Mesothelial cell of epicardium (in vitro differentiated cells): ENCODE results near the gene ACOXL. TPM values are rescaled to one million over a fixed set of nuclear protein-coding genes. Genes with fewer than 3 reads are reported as not detected.

Source experiments
- DNase-seq, 2 experiments: peaks; one replicate each; pipeline ENCODE4 v3.0.0; 2021; ENCODE audit warnings: low spot score in 2 of 2; ENCODE audit not compliant: unreplicated experiment in 2 of 2
- H3K27ac Mint-ChIP-seq: 2 replicates; pipeline ENCODE4 v1.8.0; 2021; ENCODE audit warnings: mixed read lengths
- H3K27me3 Mint-ChIP-seq: 2 replicates; pipeline ENCODE4 v1.8.0; 2021; ENCODE audit warnings: low read depth, mixed read lengths
- H3K36me3 Mint-ChIP-seq: 2 replicates; pipeline ENCODE4 v1.8.0; 2021; ENCODE audit warnings: mixed read lengths
- H3K4me1 Mint-ChIP-seq: 2 replicates; pipeline ENCODE4 v1.8.0; 2021; ENCODE audit warnings: mixed read lengths
- H3K4me3 Mint-ChIP-seq: 2 replicates; pipeline ENCODE4 v1.8.0; 2021; ENCODE audit warnings: mild to moderate bottlenecking, moderate library complexity, mixed read lengths
- H3K9me3 Mint-ChIP-seq: 2 replicates; pipeline ENCODE4 v1.8.0; 2021; ENCODE audit warnings: mixed read lengths
- CTCF ChIP-seq: fragments of 200-600 bp; sonication (generic); IDR thresholded peaks from one replicate; pipeline ENCODE4 v1.5.0; 2021; ENCODE audit warnings: antibody characterized with exemption; ENCODE audit not compliant: unreplicated experiment
- total RNA-seq: library from RNA; stranded (reverse); gene quantifications from 3 replicates; pipeline ENCODE4 v1.2.1, GENCODE V29; 2021

The ACOXL gene
- total RNA-seq, 1 donor from 2014 or later, result 0.20 TPM

DNA sequence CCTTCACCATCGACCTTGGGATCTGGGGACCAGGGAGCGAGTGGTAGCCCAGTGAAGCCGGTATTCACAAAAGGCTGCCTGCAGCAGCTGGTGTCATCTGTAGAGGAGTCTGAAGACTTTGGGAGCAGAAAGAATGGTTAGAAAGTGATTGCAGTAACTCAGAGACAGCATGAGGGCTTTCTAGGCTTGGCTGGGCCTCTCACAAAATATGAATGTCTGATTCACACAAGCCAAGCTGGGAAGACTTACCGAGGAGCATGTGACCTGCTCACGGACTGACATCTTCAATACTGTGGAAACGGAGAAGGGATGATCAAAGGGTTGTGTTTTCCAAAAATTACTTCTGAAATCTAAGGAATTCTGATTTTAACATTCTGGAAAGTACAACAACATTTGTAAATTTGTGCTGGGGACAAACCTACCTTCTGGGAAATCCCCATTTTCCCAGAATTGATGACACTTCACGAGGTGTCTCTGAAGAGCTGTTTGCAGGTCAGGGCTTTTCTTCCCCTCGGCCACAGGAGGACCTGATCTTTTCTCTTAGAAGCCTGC lies 111.7 kb downstream of the ACOXL start:
- H3K27ac Mint-ChIP-seq, result no peak overlapping the region
- no peak for TF ChIP-seq CTCF
- no peaks in the 10 kb centered on the region for H3K36me3 Mint-ChIP-seq
- no peaks in the 10 kb centered on the region for H3K9me3 Mint-ChIP-seq
- peaks cover 20% of the 10 kb centered on the region for H3K4me1 Mint-ChIP-seq
- no peak for DNase-seq
- H3K27me3 Mint-ChIP-seq, result peaks cover 24% of the 10 kb centered on the region
- H3K4me3 Mint-ChIP-seq, result no peak overlapping the region

DNA sequence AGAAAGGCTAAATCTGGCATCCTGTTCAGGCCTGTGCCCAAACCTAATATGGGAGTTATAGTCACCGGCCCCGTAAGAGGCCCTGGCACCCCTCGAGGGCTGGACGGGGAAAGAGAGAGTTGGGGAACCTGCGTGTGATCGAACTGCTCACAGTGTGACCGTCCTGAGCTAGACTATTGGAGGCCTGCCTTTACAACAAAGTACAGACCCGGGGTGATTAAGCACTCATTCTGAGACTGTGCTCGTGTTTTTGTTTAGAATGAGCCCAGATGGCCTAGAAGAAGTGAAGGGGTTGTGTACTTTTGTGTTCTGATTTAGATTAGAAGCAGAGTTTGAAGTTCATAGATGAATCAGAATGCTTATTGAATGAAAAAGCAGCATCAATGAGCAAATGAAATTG lies 115.3 kb downstream of the ACOXL start:
- no peak for DNase-seq
- TF ChIP-seq CTCF, result no peak
- Mint-ChIP-seq H3K36me3 (no peaks in the 10 kb centered on the region), H3K27ac (no peak overlapping the region), H3K27me3 (peaks cover 13% of the 10 kb centered on the region), H3K4me3 (no peak overlapping the region), H3K9me3 (no peaks in the 10 kb centered on the region), H3K4me1 (peaks cover 14% of the 10 kb centered on the region)

DNA sequence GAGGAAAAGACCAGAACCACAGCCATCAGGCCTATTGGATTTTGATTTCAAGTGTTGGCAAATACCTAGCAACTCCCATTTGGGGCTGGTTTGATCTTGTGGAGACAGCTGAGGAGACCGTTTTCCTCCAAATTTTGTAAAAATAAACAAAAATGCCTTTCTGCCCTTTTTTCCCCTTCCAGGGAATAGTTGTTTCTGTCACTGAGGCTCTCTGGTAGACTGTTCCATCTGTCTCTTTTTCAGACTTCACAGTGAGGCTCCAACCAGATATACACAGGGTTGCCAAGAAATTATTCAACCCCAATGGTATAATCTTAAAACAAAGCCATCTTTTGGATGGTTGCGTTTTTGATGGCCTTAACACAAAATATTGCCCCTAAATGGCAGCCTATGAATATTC lies 115.7 kb downstream of the ACOXL start:
- H3K27ac Mint-ChIP-seq, result no peak overlapping the region
- H3K4me3 Mint-ChIP-seq, result no peak overlapping the region
- H3K9me3 Mint-ChIP-seq, result no peaks in the 10 kb centered on the region
- peaks cover 8% of the 10 kb centered on the region for H3K27me3 Mint-ChIP-seq
- no peak for TF ChIP-seq CTCF
- DNase-seq, result no peak
- peaks cover 14% of the 10 kb centered on the region for H3K4me1 Mint-ChIP-seq
- no peaks in the 10 kb centered on the region for H3K36me3 Mint-ChIP-seq

DNA sequence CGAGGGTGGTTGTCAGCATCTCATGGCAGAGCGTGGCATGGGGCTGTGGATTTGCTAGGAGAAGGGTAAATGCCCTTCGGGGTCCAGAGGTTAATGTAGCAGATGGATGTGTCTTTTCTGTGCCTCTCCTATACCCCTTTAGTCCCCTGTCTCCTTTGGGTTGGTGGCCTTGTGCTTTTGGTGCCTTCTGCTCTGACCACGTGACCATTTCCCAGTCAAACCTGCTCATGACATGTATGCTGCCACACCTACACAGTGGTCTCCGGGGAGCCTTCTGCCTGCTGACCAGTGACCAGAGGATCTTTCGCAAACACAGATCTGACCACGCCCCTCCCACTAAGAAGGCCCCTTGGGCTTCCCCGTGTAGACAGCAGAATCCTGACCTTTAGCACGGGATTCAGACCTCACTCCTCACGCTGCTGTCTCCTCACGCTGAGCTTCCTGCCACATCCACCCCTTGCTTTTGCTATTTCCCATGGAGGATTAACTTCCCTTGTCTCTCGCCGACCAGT lies 116.2 kb downstream of the ACOXL start:
- no peak overlapping the region for H3K4me3 Mint-ChIP-seq
- no peaks in the 10 kb centered on the region for H3K9me3 Mint-ChIP-seq
- H3K27me3 Mint-ChIP-seq, result peaks cover 8% of the 10 kb centered on the region

DNA sequence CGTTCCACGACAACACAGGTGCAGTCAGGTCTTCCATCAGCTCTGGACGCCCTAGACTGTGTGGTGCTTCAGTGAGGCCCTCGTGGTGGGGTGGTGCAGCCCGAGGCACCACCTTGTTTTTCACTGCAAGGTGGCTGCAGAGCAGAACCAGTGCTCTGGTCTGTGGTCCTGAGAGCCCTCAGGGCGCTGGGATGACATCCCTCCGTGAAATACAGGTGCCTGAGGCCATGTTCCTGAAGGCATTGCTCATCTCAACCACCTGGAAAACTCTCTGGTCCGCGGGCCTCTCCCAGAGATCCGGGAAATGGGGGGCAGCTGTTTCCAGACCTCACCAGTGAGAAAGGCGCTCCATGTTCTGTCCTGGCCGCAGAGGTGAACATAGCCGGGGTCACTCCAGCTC lies 119.2 kb downstream of the ACOXL start:
- DNase-seq, result no peak
- Mint-ChIP-seq H3K4me3 (no peak overlapping the region), H3K27me3 (peaks cover 16% of the 10 kb centered on the region), H3K9me3 (no peaks in the 10 kb centered on the region), H3K36me3 (no peaks in the 10 kb centered on the region), H3K27ac (no peak overlapping the region), H3K4me1 (peaks cover 6% of the 10 kb centered on the region)
- no peak for TF ChIP-seq CTCF

More for the DNA sequence above, 116.2 kb downstream of the ACOXL start:
- no peak overlapping the region for H3K27ac Mint-ChIP-seq
- TF ChIP-seq CTCF, result no peak
- DNase-seq, result no peak
- no peaks in the 10 kb centered on the region for H3K36me3 Mint-ChIP-seq
- peaks cover 14% of the 10 kb centered on the region for H3K4me1 Mint-ChIP-seq

- Mint-ChIP-seq H3K36me3 (no peaks in the 10 kb centered on the region), H3K4me1 (peaks cover 2% of the 10 kb centered on the region), H3K9me3 (no peaks in the 10 kb centered on the region), H3K27ac (no peak overlapping the region), H3K27me3 (peaks cover 19% of the 10 kb centered on the region), H3K4me3 (no peak overlapping the region)
- DNase-seq, result no peak
- TF ChIP-seq CTCF, result no peak
These were observed 119.7 kb downstream of the ACOXL start for GRCh38 chr2:110852051-110852450.
